Measurements from ENCODE around the gene BTG2.

Gene BTG2

GRCh38 chr1:203273869-203274602, 31.3 kb upstream of the BTG2 start:
- Histone ChIP-seq H2BK5ac (ENCODE audit: low read length) (peak overlapping the region; percentile 36), H2BK15ac (ENCODE audit: low read length) (peak overlapping the region; percentile 70), H3K4me1 (ENCODE audit: control insufficient read depth in 2 of 2, insufficient read depth in 1 of 2, low read depth in 1 of 2, low read length in 2 of 2) (peaks cover 22 to 25% of the 10 kb centered on the region in 2 donors), H3K79me1 (ENCODE audit: low read depth, low read length) (no peaks in the 10 kb centered on the region), H3K4ac (ENCODE audit: low read length) (peak overlapping the region; percentile 4), H4K8ac (ENCODE audit: low read depth, low read length) (no peak overlapping the region), H3K27ac (replicated peaks; ENCODE audit: low read length) (no peak overlapping the region), H2BK12ac (ENCODE audit: low read length) (no peak overlapping the region), H3K4me2 (ENCODE audit: insufficient read depth, low read length, poor library complexity, severe bottlenecking) (no peak overlapping the region), H3K14ac (ENCODE audit: low read length) (no peak overlapping the region), H3K9ac (ENCODE audit: low read depth, low read length, poor library complexity) (no peak overlapping the region), H2BK120ac (ENCODE audit: low read depth, low read length) (peak overlapping the region; percentile 27), H3K23ac (ENCODE audit: low read depth, low read length, poor library complexity) (peak overlapping the region; percentile 29), H2AFZ (ENCODE audit: low read length) (peak overlapping the region; percentile 94), H3K18ac (ENCODE audit: low read length) (peak overlapping the region; percentile 81), H4K91ac (ENCODE audit: low read depth, low read length, poor library complexity) (no peak overlapping the region), H3K36me3 (replicated peaks in 1 of 2; ENCODE audit: control insufficient read depth in 2 of 2, insufficient read depth in 2 of 2, low read length in 2 of 2) (no peaks in the 10 kb centered on the region), H3K27me3 (ENCODE audit: control insufficient read depth in 3 of 3, insufficient read depth in 3 of 3, low read depth in 1 of 3, low read length in 3 of 3) (peaks cover 0 to 22% (median 0%) of the 10 kb centered on the region in 3 experiments), H3K9me3 (replicated peaks in 1 of 2; ENCODE audit: control insufficient read depth in 2 of 2, insufficient read depth in 1 of 2, low read depth in 1 of 2, low read length in 2 of 2) (no peaks in the 10 kb centered on the region), H2AK5ac (ENCODE audit: low read depth, low read length) (peak overlapping the region; percentile 22), H3K4me3 (ENCODE audit: low read length in 2 of 2) (no peak overlapping the region)
- DNase-seq (ENCODE audit: low spot score), result no peak
- no CpG with 5 or more reads among the region's 12 CpGs for WGBS, 2 donors (ENCODE audit: extremely low coverage in 2 of 2, insufficient read length in 2 of 2, insufficient replicate concordance in 1 of 2)

- Histone ChIP-seq H2BK15ac (ENCODE audit: low read length) (no peak overlapping the region), H3K23ac (ENCODE audit: low read depth, low read length, poor library complexity) (no peak overlapping the region)
These were observed 30.5 kb upstream of the BTG2 start for GRCh38 chr1:203274603-203275381.

GRCh38 chr1:203275656-203276272, 29.6 kb upstream of the BTG2 start:
- H3K23ac ChIP-seq (ENCODE audit: low read depth, low read length, poor library complexity), result no peak overlapping the region
- no peak overlapping the region for H3K14ac ChIP-seq (ENCODE audit: low read length)
- no peaks in the 10 kb centered on the region for H3K79me1 ChIP-seq (ENCODE audit: low read depth, low read length)
- no peaks in the 10 kb centered on the region for H3K9me3 ChIP-seq (replicated peaks in 1 of 2; ENCODE audit: control insufficient read depth in 2 of 2, insufficient read depth in 1 of 2, low read depth in 1 of 2, low read length in 2 of 2)
- H2BK12ac ChIP-seq (ENCODE audit: low read length), result no peak overlapping the region
- no peak overlapping the region for H4K8ac ChIP-seq (ENCODE audit: low read depth, low read length)
- no peak overlapping the region for H2BK15ac ChIP-seq (ENCODE audit: low read length)
- H3K4me3 ChIP-seq (ENCODE audit: low read length in 2 of 2), result no peak overlapping the region
- H3K4me1 ChIP-seq (ENCODE audit: control insufficient read depth in 2 of 2, insufficient read depth in 1 of 2, low read depth in 1 of 2, low read length in 2 of 2), result peaks cover 22 to 27% of the 10 kb centered on the region in 2 donors
- no peak overlapping the region for H3K9ac ChIP-seq (ENCODE audit: low read depth, low read length, poor library complexity)
- H3K36me3 ChIP-seq (replicated peaks in 1 of 2; ENCODE audit: control insufficient read depth in 2 of 2, insufficient read depth in 2 of 2, low read length in 2 of 2), result no peaks in the 10 kb centered on the region
- no peak overlapping the region for H3K4me2 ChIP-seq (ENCODE audit: insufficient read depth, low read length, poor library complexity, severe bottlenecking)
- DNase-seq (ENCODE audit: low spot score), result no peak
- no peak overlapping the region for H4K91ac ChIP-seq (ENCODE audit: low read depth, low read length, poor library complexity)
- H3K27ac ChIP-seq (replicated peaks; ENCODE audit: low read length), result no peak overlapping the region
- peaks cover 0 to 16% (median 0%) of the 10 kb centered on the region in 3 experiments for H3K27me3 ChIP-seq (ENCODE audit: control insufficient read depth in 3 of 3, insufficient read depth in 3 of 3, low read depth in 1 of 3, low read length in 3 of 3)
- no peak overlapping the region for H3K18ac ChIP-seq (ENCODE audit: low read length)
- no peak overlapping the region for H2BK5ac ChIP-seq (ENCODE audit: low read length)
- no peak overlapping the region for H3K4ac ChIP-seq (ENCODE audit: low read length)
- H2AFZ ChIP-seq (ENCODE audit: low read length), result no peak overlapping the region
- no peak overlapping the region for H2BK120ac ChIP-seq (ENCODE audit: low read depth, low read length)
- no peak overlapping the region for H2AK5ac ChIP-seq (ENCODE audit: low read depth, low read length)
- no CpG with 5 or more reads among the region's 11 CpGs for WGBS, 2 donors (ENCODE audit: extremely low coverage in 2 of 2, insufficient read length in 2 of 2, insufficient replicate concordance in 1 of 2)

More at GRCh38 chr1:203274603-203275381, 30.5 kb upstream of the BTG2 start:
- peaks cover 0 to 22% (median 0%) of the 10 kb centered on the region in 3 experiments for H3K27me3 ChIP-seq (ENCODE audit: control insufficient read depth in 3 of 3, insufficient read depth in 3 of 3, low read depth in 1 of 3, low read length in 3 of 3)
- no peak overlapping the region for H2BK12ac ChIP-seq (ENCODE audit: low read length)
- no peak overlapping the region for H4K8ac ChIP-seq (ENCODE audit: low read depth, low read length)
- no peak overlapping the region for H2AFZ ChIP-seq (ENCODE audit: low read length)
- H3K4me3 ChIP-seq (ENCODE audit: low read length in 2 of 2), result no peak overlapping the region
- H3K4ac ChIP-seq (ENCODE audit: low read length), result no peak overlapping the region
- H3K4me1 ChIP-seq (ENCODE audit: control insufficient read depth in 2 of 2, insufficient read depth in 1 of 2, low read depth in 1 of 2, low read length in 2 of 2), result peaks cover 22 to 27% of the 10 kb centered on the region in 2 donors
- H3K27ac ChIP-seq (replicated peaks; ENCODE audit: low read length), result no peak overlapping the region
- no peak overlapping the region for H3K14ac ChIP-seq (ENCODE audit: low read length)
- no peaks in the 10 kb centered on the region for H3K79me1 ChIP-seq (ENCODE audit: low read depth, low read length)
- WGBS, 2 donors (ENCODE audit: extremely low coverage in 2 of 2, insufficient read length in 2 of 2, insufficient replicate concordance in 1 of 2), result no CpG with 5 or more reads among the region's 12 CpGs
- no peaks in the 10 kb centered on the region for H3K9me3 ChIP-seq (replicated peaks in 1 of 2; ENCODE audit: control insufficient read depth in 2 of 2, insufficient read depth in 1 of 2, low read depth in 1 of 2, low read length in 2 of 2)
- no peak overlapping the region for H3K18ac ChIP-seq (ENCODE audit: low read length)
- no peak overlapping the region for H4K91ac ChIP-seq (ENCODE audit: low read depth, low read length, poor library complexity)
- H3K36me3 ChIP-seq (replicated peaks in 1 of 2; ENCODE audit: control insufficient read depth in 2 of 2, insufficient read depth in 2 of 2, low read length in 2 of 2), result no peaks in the 10 kb centered on the region
- H2BK5ac ChIP-seq (ENCODE audit: low read length), result no peak overlapping the region
- DNase-seq (ENCODE audit: low spot score), result no peak
- H2BK120ac ChIP-seq (ENCODE audit: low read depth, low read length), result no peak overlapping the region
- H3K9ac ChIP-seq (ENCODE audit: low read depth, low read length, poor library complexity), result no peak overlapping the region
- no peak overlapping the region for H3K4me2 ChIP-seq (ENCODE audit: insufficient read depth, low read length, poor library complexity, severe bottlenecking)
- H2AK5ac ChIP-seq (ENCODE audit: low read depth, low read length), result peak overlapping the region; percentile 7

- no peak for DNase-seq (ENCODE audit: low spot score)
- Histone ChIP-seq H3K27me3 (ENCODE audit: control insufficient read depth in 3 of 3, insufficient read depth in 3 of 3, low read depth in 1 of 3, low read length in 3 of 3) (peaks cover 0 to 20% (median 0%) of the 10 kb centered on the region in 3 experiments), H3K79me1 (ENCODE audit: low read depth, low read length) (no peaks in the 10 kb centered on the region), H2AFZ (ENCODE audit: low read length) (no peak overlapping the region), H3K4me1 (ENCODE audit: control insufficient read depth in 2 of 2, insufficient read depth in 1 of 2, low read depth in 1 of 2, low read length in 2 of 2) (peaks cover 20 to 27% of the 10 kb centered on the region in 2 donors), H2BK12ac (ENCODE audit: low read length) (no peak overlapping the region), H2BK5ac (ENCODE audit: low read length) (no peak overlapping the region), H3K27ac (replicated peaks; ENCODE audit: low read length) (no peak overlapping the region), H3K9ac (ENCODE audit: low read depth, low read length, poor library complexity) (no peak overlapping the region), H2BK15ac (ENCODE audit: low read length) (peak overlapping the region; percentile 27), H4K91ac (ENCODE audit: low read depth, low read length, poor library complexity) (no peak overlapping the region), H3K18ac (ENCODE audit: low read length) (no peak overlapping the region), H3K4me2 (ENCODE audit: insufficient read depth, low read length, poor library complexity, severe bottlenecking) (no peak overlapping the region), H3K23ac (ENCODE audit: low read depth, low read length, poor library complexity) (no peak overlapping the region), H3K36me3 (replicated peaks in 1 of 2; ENCODE audit: control insufficient read depth in 2 of 2, insufficient read depth in 2 of 2, low read length in 2 of 2) (no peaks in the 10 kb centered on the region), H3K9me3 (replicated peaks in 1 of 2; ENCODE audit: control insufficient read depth in 2 of 2, insufficient read depth in 1 of 2, low read depth in 1 of 2, low read length in 2 of 2) (no peaks in the 10 kb centered on the region), H2AK5ac (ENCODE audit: low read depth, low read length) (no peak overlapping the region), H2BK120ac (ENCODE audit: low read depth, low read length) (no peak overlapping the region), H3K4me3 (ENCODE audit: low read length in 2 of 2) (no peak overlapping the region), H4K8ac (ENCODE audit: low read depth, low read length) (no peak overlapping the region), H3K4ac (ENCODE audit: low read length) (no peak overlapping the region), H3K14ac (ENCODE audit: low read length) (no peak overlapping the region)
- no CpG with 5 or more reads among the region's 5 CpGs for WGBS, 2 donors (ENCODE audit: extremely low coverage in 2 of 2, insufficient read length in 2 of 2, insufficient replicate concordance in 1 of 2)
These were observed 28.9 kb upstream of the BTG2 start for GRCh38 chr1:203276408-203276807.

Data from neuronal stem cell (in vitro differentiated cells).